H9 (cell line): ENCODE results near the gene SDR42E1. TPM values are rescaled to one million over a fixed set of nuclear protein-coding genes. Genes with fewer than 3 reads are reported as not detected.

ENCODE experiments used
- DNase-seq: peaks from one replicate; pipeline ENCODE4 v3.0.0-alpha.2; 2017
- H2AFZ ChIP-seq: one replicate; pipeline ENCODE4 v1.6.1; 2013; ENCODE audit warnings: mild to moderate bottlenecking, low read length, control low read depth, moderate library complexity
- H2AK5ac ChIP-seq: 2 replicates; pipeline ENCODE4 v1.6.1; 2013; ENCODE audit warnings: low read length, control low read depth, mixed read lengths; ENCODE audit not compliant: insufficient read length
- H2BK120ac ChIP-seq: one replicate; pipeline ENCODE4 v1.6.1; 2013; ENCODE audit warnings: low read depth, mild to moderate bottlenecking, low read length, control low read depth, inconsistent platforms; ENCODE audit not compliant: poor library complexity, severe bottlenecking
- H2BK12ac ChIP-seq: 2 replicates; pipeline ENCODE4 v1.6.1; 2013; ENCODE audit warnings: low read length, control low read depth, mixed read lengths, low read depth; ENCODE audit not compliant: insufficient read length
- H2BK15ac ChIP-seq: 2 replicates; pipeline ENCODE4 v1.6.1; 2013; ENCODE audit warnings: low read depth, low read length, control low read depth
- H2BK20ac ChIP-seq: one replicate; pipeline ENCODE4 v1.6.1; 2013; ENCODE audit warnings: low read depth, mild to moderate bottlenecking, low read length, control low read depth, inconsistent platforms; ENCODE audit not compliant: poor library complexity, severe bottlenecking
- H2BK5ac ChIP-seq: 2 replicates; pipeline ENCODE4 v1.6.1; 2013; ENCODE audit warnings: low read length, control low read depth, mixed read lengths; ENCODE audit not compliant: insufficient read length
- H3K14ac ChIP-seq: 2 replicates; pipeline ENCODE4 v1.6.1; 2013; ENCODE audit warnings: low read length, control low read depth; ENCODE audit not compliant: insufficient read depth
- H3K18ac ChIP-seq: 2 replicates; pipeline ENCODE4 v1.6.1; 2013; ENCODE audit warnings: low read depth, mild to moderate bottlenecking, mixed read lengths, low read length, control low read depth; ENCODE audit not compliant: insufficient read length
- H3K23ac ChIP-seq: 2 replicates; pipeline ENCODE4 v1.6.1; 2013; ENCODE audit warnings: low read length, control low read depth, mixed read lengths, low read depth; ENCODE audit not compliant: insufficient read length
- H3K23me2 ChIP-seq: 2 replicates; pipeline ENCODE4 v1.6.1; 2013; ENCODE audit warnings: low read depth, mild to moderate bottlenecking, mixed read lengths, low read length, control low read depth; ENCODE audit not compliant: insufficient read length, poor library complexity, severe bottlenecking
- H3K27ac ChIP-seq: 2 replicates; pipeline ENCODE4 v1.5.1; 2013; ENCODE audit warnings: low read length, control low read depth, mixed read lengths, low read depth; ENCODE audit not compliant: insufficient read length
- H3K27me3 ChIP-seq: 2 replicates; pipeline ENCODE4 v1.6.1; 2013; ENCODE audit warnings: low read length, control low read depth, inconsistent platforms; ENCODE audit not compliant: insufficient read depth
- H3K4ac ChIP-seq: 2 replicates; pipeline ENCODE4 v1.6.1; 2013; ENCODE audit warnings: low read depth, mild to moderate bottlenecking, control low read depth, inconsistent platforms, low read length, moderate library complexity
- H3K4me1 ChIP-seq: 2 replicates; pipeline ENCODE4 v1.6.1; 2013; ENCODE audit warnings: low read length, control low read depth, inconsistent platforms; ENCODE audit not compliant: insufficient read depth
- H3K4me2 ChIP-seq: 2 replicates; pipeline ENCODE4 v1.6.1; 2013; ENCODE audit warnings: low read length, control low read depth, mixed read lengths; ENCODE audit not compliant: insufficient read length, insufficient read depth
- H3K56ac ChIP-seq: 2 replicates; pipeline ENCODE4 v1.6.1; 2013; ENCODE audit warnings: low read depth, mild to moderate bottlenecking, mixed read lengths, low read length, control low read depth; ENCODE audit not compliant: insufficient read length
- H3K79me1 ChIP-seq: 2 replicates; pipeline ENCODE4 v1.6.1; 2013; ENCODE audit warnings: low read depth, mild to moderate bottlenecking, moderate library complexity, low read length, control low read depth, inconsistent platforms; ENCODE audit not compliant: insufficient read depth, poor library complexity, severe bottlenecking
- H3K79me2 ChIP-seq: 2 replicates; pipeline ENCODE4 v1.6.1; 2013; ENCODE audit warnings: low read length, control low read depth, inconsistent platforms; ENCODE audit not compliant: insufficient read depth
- H3K9ac ChIP-seq: 2 replicates; pipeline ENCODE4 v1.6.1; 2013; ENCODE audit warnings: low read length, control low read depth, mixed read lengths; ENCODE audit not compliant: insufficient read length; ENCODE audit errors: extremely low read depth
- H3K9me3 ChIP-seq: one replicate; pipeline ENCODE4 v1.6.1; 2013; ENCODE audit warnings: low read depth, low read length, inconsistent platforms; ENCODE audit not compliant: control insufficient read depth
- H3T11ph ChIP-seq: one replicate; pipeline ENCODE4 v1.6.1; 2013; ENCODE audit warnings: mild to moderate bottlenecking, low read length, control low read depth, inconsistent platforms
- H4K20me1 ChIP-seq: one replicate; pipeline ENCODE4 v1.6.1; 2013; ENCODE audit not compliant: control insufficient read depth, insufficient read length, insufficient read depth
- H4K5ac ChIP-seq: 2 replicates; pipeline ENCODE4 v1.6.1; 2013; ENCODE audit warnings: low read depth, mild to moderate bottlenecking, mixed read lengths, low read length, control low read depth; ENCODE audit not compliant: insufficient read length
- H4K8ac ChIP-seq: replicated peaks from 2 replicates; pipeline ENCODE4 v1.6.1; 2013; ENCODE audit warnings: low read length, control low read depth, mixed read lengths, low read depth; ENCODE audit not compliant: insufficient read length
- H4K91ac ChIP-seq: 2 replicates; pipeline ENCODE4 v1.6.1; 2013; ENCODE audit warnings: low read depth, mild to moderate bottlenecking, moderate library complexity, mixed read lengths, low read length, control low read depth; ENCODE audit not compliant: insufficient read length
- H3K27ac Mint-ChIP-seq, 3 experiments: 2 replicates in 2 of 3; 3 replicates in 1 of 3; pipeline ENCODE4 v1.8.0; 2020 to 2021; ENCODE audit warnings: mixed read lengths in 3 of 3, mild to moderate bottlenecking in 1 of 3, moderate library complexity in 1 of 3
- H3K27me3 Mint-ChIP-seq: 2 replicates; pipeline ENCODE4 v1.8.0; 2021; ENCODE audit warnings: low read depth, mild to moderate bottlenecking, moderate library complexity, mixed read lengths
- H3K36me3 Mint-ChIP-seq, 3 experiments: 2 replicates in 2 of 3; 3 replicates in 1 of 3; pipeline ENCODE4 v1.8.0; 2020 to 2021; ENCODE audit warnings: low read depth in 3 of 3, mixed read lengths in 3 of 3; ENCODE audit not compliant: insufficient read depth in 1 of 3
- H3K4me1 Mint-ChIP-seq, 2 experiments: 2 replicates each; pipeline ENCODE4 v1.8.0; 2020; ENCODE audit warnings: mixed read lengths in 2 of 2
- H3K4me3 Mint-ChIP-seq, 2 experiments: 2 replicates in 1 of 2; 3 replicates in 1 of 2; pipeline ENCODE4 v1.8.0; 2020 to 2021; ENCODE audit warnings: mild to moderate bottlenecking in 2 of 2, mixed read lengths in 2 of 2, moderate library complexity in 1 of 2
- H3K9me3 Mint-ChIP-seq, 2 experiments: 2 replicates in 1 of 2; 3 replicates in 1 of 2; pipeline ENCODE4 v1.8.0; 2020; ENCODE audit warnings: mild to moderate bottlenecking in 2 of 2, mixed read lengths in 2 of 2, moderate library complexity in 1 of 2
- WGBS: extraction: QIAGEN DNeasy Blood & Tissue Kit; methylation state at CpG from one replicate; pipeline ENCODE4 v1.1.7; 2013; ENCODE audit warnings: missing lambda C conversion rate, low lambda C conversion rate, mixed read lengths; ENCODE audit not compliant: insufficient read length; ENCODE audit errors: extremely low coverage; 5-methylcytosine and 5-hydroxymethylcytosine counted together
- total RNA-seq: library from RNA; stranded (reverse); gene quantifications from 2 replicates; pipeline ENCODE4 v1.2.1, GENCODE V29; 2021
- TF ChIP-seq, protein P1 (sequence below): fragments of 200-600 bp; sonication (generic); conservative IDR thresholded peaks from 3 replicates; pipeline ENCODE4 v1.8.0; 2021; ENCODE audit warnings: antibody characterized with exemption, mild to moderate bottlenecking

Gene SDR42E1
- total RNA-seq, 1 experiment from 2014 or later, result not detected

DNA sequence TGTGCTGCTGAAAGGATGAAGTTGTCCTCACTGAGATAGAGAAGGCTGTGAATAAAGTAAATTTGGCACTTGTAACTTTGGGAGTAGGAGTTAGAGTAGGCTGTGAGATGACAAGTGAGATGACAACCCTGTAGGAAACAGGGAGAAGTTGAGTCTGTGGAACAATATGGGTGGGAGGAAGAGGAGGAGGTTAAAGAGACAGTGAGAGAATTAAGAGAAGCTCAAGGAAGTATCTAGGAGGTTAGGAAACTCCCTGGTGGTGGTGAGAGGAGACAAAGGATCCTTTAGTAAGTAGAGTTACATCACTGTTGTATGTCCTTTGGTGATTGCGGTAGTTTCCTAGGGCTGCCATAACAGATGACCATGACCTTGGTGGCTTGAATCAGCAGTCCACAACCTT lies 13.0 kb upstream of the SDR42E1 start:
- Histone ChIP-seq H3K56ac (no peak overlapping the region), H4K5ac (no peak overlapping the region), H3K14ac (no peak overlapping the region), H3K79me1 (no peaks in the 10 kb centered on the region), H2BK12ac (no peak overlapping the region), H4K20me1 (no peaks in the 10 kb centered on the region), H2BK5ac (no peak overlapping the region), H4K8ac (no peak overlapping the region), H4K91ac (no peak overlapping the region), H3K27me3 (no peaks in the 10 kb centered on the region), H2BK20ac (no peak overlapping the region), H2AK5ac (no peak overlapping the region), H2BK15ac (no peak overlapping the region), H3T11ph (no peak overlapping the region), H3K4me2 (no peak overlapping the region), H3K27ac (no peak overlapping the region), H3K23me2 (no peaks in the 10 kb centered on the region), H3K4me1 (no peaks in the 10 kb centered on the region), H3K4ac (no peak overlapping the region), H3K18ac (no peak overlapping the region), H2AFZ (no peak overlapping the region), H3K9me3 (no peaks in the 10 kb centered on the region), H2BK120ac (no peak overlapping the region), H3K79me2 (no peaks in the 10 kb centered on the region), H3K23ac (no peak overlapping the region), H3K9ac (no peak overlapping the region)
- Mint-ChIP-seq H3K9me3 (peaks cover 0 to 3% of the 10 kb centered on the region in 2 experiments; a peak in 2 of 5 replicates), H3K36me3 (no peaks in the 10 kb centered on the region), H3K27me3 (peaks cover 16% of the 10 kb centered on the region), H3K4me3 (no peak overlapping the region), H3K4me1 (no peaks in the 10 kb centered on the region), H3K27ac (no peak overlapping the region)
- no peak for DNase-seq
- TF ChIP-seq, protein P1, sequence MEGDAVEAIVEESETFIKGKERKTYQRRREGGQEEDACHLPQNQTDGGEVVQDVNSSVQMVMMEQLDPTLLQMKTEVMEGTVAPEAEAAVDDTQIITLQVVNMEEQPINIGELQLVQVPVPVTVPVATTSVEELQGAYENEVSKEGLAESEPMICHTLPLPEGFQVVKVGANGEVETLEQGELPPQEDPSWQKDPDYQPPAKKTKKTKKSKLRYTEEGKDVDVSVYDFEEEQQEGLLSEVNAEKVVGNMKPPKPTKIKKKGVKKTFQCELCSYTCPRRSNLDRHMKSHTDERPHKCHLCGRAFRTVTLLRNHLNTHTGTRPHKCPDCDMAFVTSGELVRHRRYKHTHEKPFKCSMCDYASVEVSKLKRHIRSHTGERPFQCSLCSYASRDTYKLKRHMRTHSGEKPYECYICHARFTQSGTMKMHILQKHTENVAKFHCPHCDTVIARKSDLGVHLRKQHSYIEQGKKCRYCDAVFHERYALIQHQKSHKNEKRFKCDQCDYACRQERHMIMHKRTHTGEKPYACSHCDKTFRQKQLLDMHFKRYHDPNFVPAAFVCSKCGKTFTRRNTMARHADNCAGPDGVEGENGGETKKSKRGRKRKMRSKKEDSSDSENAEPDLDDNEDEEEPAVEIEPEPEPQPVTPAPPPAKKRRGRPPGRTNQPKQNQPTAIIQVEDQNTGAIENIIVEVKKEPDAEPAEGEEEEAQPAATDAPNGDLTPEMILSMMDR, result no peak
- no CpG with 5 or more reads among the region's 1 CpG for WGBS
